Measurements from ENCODE around the gene YJU2.

GRCh38 chr19:4284974-4285373 lies 38.1 kb downstream of the YJU2 start:
- TF ChIP-seq CTCF (IDR thresholded peaks at IDR 0.05) (no peak), POLR2A (IDR thresholded peaks at IDR 0.05) (no peak), EP300 (IDR thresholded peaks at IDR 0.05) (no peak)

Data from tibial nerve (tissue), 4 donors.